AG04449 (cell line): ENCODE results near the gene ABI3.

Experiments used
- CTCF ChIA-PET: fragments of 350-600 bp; formaldehyde crosslinking; extraction: SDS; loops from one replicate; lab custom pipeline; 2021; ENCODE audit warnings: antibody characterized with exemption; lab: Yijun Ruan, JAX
- POLR2A ChIA-PET: fragments of 400-600, 350-600 bp; formaldehyde crosslinking; extraction: SDS; loops from one replicate; lab custom pipeline; 2020; ENCODE audit warnings: antibody characterized with exemption, inconsistent platforms; lab: Yijun Ruan, JAX
- DNase-seq: peaks from one replicate; pipeline ENCODE4 v3.0.0-alpha.2; 2010; ENCODE audit warnings: low read depth, low spot score
- H3K4me3 ChIP-seq: 2 replicates; pipeline ENCODE4 v1.5.1; 2011; ENCODE audit warnings: low read depth, mild to moderate bottlenecking, control low read depth, low read length
- CTCF ChIP-seq: IDR thresholded peaks from one replicate; pipeline ENCODE4 v1.5.1; 2011; ENCODE audit warnings: mild to moderate bottlenecking, moderate library complexity, low read length, control low read depth, inconsistent platforms; ENCODE audit not compliant: insufficient read depth; ENCODE audit errors: missing control alignments

The ABI3 gene

GRCh38 chr17:49203796-49204195 lies 6.7 kb upstream of the ABI3 start:
- ChIA-PET POLR2A (no interaction called here), CTCF (interaction anchor here (1.3 to 17.4 kb wide), 5 partner anchors 9 to 24 kb away, joined by 3 to 165 read pairs (median 4); partner anchors contain the start of gene PHOSPHO1)
- no peak for TF ChIP-seq CTCF
- DNase-seq: no peak
- H3K4me3 ChIP-seq: no peak overlapping the region

GRCh38 chr17:49204516-49204915 lies 6.0 kb upstream of the ABI3 start:
- DNase-seq: no peak
- no peak overlapping the region for H3K4me3 ChIP-seq
- CTCF ChIA-PET: interaction anchor here (1.1 to 17.4 kb wide), 6 partner anchors 8 to 59 kb away, joined by 3 to 165 read pairs (median 4); partner anchors contain the start of gene PHOSPHO1
- POLR2A ChIA-PET: no interaction called here
- no peak for TF ChIP-seq CTCF

GRCh38 chr17:49209061-49209571 lies 1.4 kb upstream of the ABI3 start:
- POLR2A ChIA-PET: no interaction called here
- no peak for DNase-seq
- CTCF ChIA-PET: interaction anchor here (0.7 to 7.7 kb wide), 5 partner anchors 8 to 82 kb away, joined by 3 to 73 read pairs (median 3); no protein-coding TSS in a partner anchor
- H3K4me3 ChIP-seq: no peak overlapping the region
- no peak for TF ChIP-seq CTCF

- ChIA-PET POLR2A (no interaction called here), CTCF (interaction anchor here (1.3 to 7.7 kb wide), 4 partner anchors 9 to 17 kb away, joined by 3 to 73 read pairs (median 9); partner anchors contain the start of gene PHOSPHO1)
- DNase-seq: no peak
- no peak overlapping the region for H3K4me3 ChIP-seq
- no peak for TF ChIP-seq CTCF
These were observed 2.9 kb downstream of the ABI3 start for GRCh38 chr17:49213399-49213798.

GRCh38 chr17:49213847-49214246 lies 3.3 kb downstream of the ABI3 start:
- no peak for TF ChIP-seq CTCF
- ChIA-PET POLR2A (no interaction called here), CTCF (interaction anchor here (1.7 to 7.7 kb wide), 2 partner anchors 8 to 13 kb away, joined by 4 to 73 read pairs; no protein-coding TSS in a partner anchor)
- no peak for DNase-seq
- H3K4me3 ChIP-seq: no peak overlapping the region

GRCh38 chr17:49214676-49215360 lies 4.3 kb downstream of the ABI3 start:
- no peak overlapping the region for H3K4me3 ChIP-seq
- POLR2A ChIA-PET: no interaction called here
- no peak for TF ChIP-seq CTCF
- CTCF ChIA-PET: interaction anchor here (1.2 to 7.7 kb wide), 3 partner anchors 9 to 15 kb away, joined by 4 to 73 read pairs (median 4); partner anchors contain the start of gene PHOSPHO1
- no peak for DNase-seq
